Gastrocnemius medialis (tissue), 4 donors: ENCODE results near the gene TMEM123.

Experiments used
- CTCF ChIP-seq, 5 experiments: fragments of 450-650 bp in 3 of 5; fragments of 200-600 bp in 2 of 5; sonication (generic) in 2 of 5; IDR thresholded peaks in 4 of 5; conservative IDR thresholded peaks in 1 of 5; 1 replicate in 4 of 5; 2 replicates in 1 of 5; pipeline ENCODE4 v1.5.1; 2016 to 2019; ENCODE audit warnings: antibody characterized with exemption in 5 of 5, mild to moderate bottlenecking in 3 of 5, moderate library complexity in 3 of 5
- POLR2A ChIP-seq, 2 donors: fragments of 450-650 bp; IDR thresholded peaks; one replicate each; pipeline ENCODE4 v1.6.1; 2017; ENCODE audit warnings: antibody characterized with exemption in 2 of 2, mild to moderate bottlenecking in 2 of 2, moderate library complexity in 2 of 2

- no peak for TF ChIP-seq CTCF (IDR thresholded peaks at IDR 0.05 in 4 of 5, conservative IDR thresholded peaks at IDR 0.05 in 1 of 5)
- TF ChIP-seq POLR2A (IDR thresholded peaks at IDR 0.05): no peak
Observed at GRCh38 chr11:102429691-102430090, 22.9 kb downstream of the TMEM123 start.
